ENCODE measurements around the gene ERC2. TPM values are rescaled to one million over a fixed set of nuclear protein-coding genes. Genes with fewer than 3 reads are reported as not detected.

Gene ERC2
- total RNA-seq, 1 donor from 2014 or later: 48.3 TPM

DNA sequence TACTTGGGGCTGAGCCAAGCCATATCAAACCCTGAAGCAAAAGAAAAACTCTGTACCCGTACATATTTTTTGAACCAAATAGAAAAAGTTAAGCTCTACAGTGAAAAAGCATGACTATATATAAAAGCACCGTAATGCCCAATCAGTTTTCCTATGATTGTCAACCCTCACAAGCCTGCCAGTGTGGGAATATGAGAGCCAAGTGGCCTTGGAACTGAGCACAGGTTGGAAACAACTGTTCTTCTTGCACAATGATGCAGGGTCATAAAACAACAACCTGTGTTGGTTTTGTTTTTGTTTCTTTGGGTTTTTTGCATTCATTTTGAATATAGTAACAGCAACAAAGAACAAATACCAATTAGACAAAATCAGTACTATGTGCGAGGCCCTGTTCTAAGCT lies 3.5 kb upstream of the ERC2 start:
- Mint-ChIP-seq H3K9me3 (ENCODE audit: unreplicated experiment) (peaks cover 3% of the 10 kb centered on the region), H3K4me3 (ENCODE audit: unreplicated experiment) (no peak overlapping the region), H3K27me3 (ENCODE audit: unreplicated experiment) (peaks cover 4% of the 10 kb centered on the region), H3K4me1 (ENCODE audit: low read depth, unreplicated experiment) (no peaks in the 10 kb centered on the region), H3K36me3 (ENCODE audit: unreplicated experiment) (no peaks in the 10 kb centered on the region), H3K27ac (ENCODE audit: unreplicated experiment) (no peak overlapping the region)
- TF ChIP-seq, protein P1, sequence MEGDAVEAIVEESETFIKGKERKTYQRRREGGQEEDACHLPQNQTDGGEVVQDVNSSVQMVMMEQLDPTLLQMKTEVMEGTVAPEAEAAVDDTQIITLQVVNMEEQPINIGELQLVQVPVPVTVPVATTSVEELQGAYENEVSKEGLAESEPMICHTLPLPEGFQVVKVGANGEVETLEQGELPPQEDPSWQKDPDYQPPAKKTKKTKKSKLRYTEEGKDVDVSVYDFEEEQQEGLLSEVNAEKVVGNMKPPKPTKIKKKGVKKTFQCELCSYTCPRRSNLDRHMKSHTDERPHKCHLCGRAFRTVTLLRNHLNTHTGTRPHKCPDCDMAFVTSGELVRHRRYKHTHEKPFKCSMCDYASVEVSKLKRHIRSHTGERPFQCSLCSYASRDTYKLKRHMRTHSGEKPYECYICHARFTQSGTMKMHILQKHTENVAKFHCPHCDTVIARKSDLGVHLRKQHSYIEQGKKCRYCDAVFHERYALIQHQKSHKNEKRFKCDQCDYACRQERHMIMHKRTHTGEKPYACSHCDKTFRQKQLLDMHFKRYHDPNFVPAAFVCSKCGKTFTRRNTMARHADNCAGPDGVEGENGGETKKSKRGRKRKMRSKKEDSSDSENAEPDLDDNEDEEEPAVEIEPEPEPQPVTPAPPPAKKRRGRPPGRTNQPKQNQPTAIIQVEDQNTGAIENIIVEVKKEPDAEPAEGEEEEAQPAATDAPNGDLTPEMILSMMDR (IDR thresholded peaks at IDR 0.05; ENCODE audit: partially characterized antibody, unreplicated experiment): no peak
- DNase-seq: no peak

DNA sequence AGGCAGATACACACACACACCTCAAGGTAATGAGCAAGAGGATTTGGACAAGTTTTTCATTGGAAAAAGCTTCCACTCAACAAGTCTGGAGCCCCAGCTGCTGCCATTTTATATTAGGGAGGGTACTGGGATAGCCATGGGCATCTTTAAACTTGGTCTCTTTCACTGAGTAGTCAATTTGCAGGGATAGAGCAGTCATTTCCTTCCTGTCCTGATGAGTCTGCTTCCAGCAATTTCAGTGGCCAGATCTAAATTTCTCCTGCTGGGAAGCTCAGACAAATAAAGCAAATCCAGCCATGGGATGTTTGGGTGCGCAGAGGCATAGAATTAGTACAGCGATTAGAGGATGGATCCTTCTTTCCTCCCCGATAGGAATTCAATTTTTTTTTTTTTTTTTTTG lies 874 bp upstream of the ERC2 start:
- peaks cover 4% of the 10 kb centered on the region for H3K27me3 Mint-ChIP-seq (ENCODE audit: unreplicated experiment)
- peak overlapping the region; percentile 11 for H3K4me3 Mint-ChIP-seq (ENCODE audit: unreplicated experiment)
- DNase-seq: no peak
- H3K4me1 Mint-ChIP-seq (ENCODE audit: low read depth, unreplicated experiment): peaks cover 3% of the 10 kb centered on the region
- TF ChIP-seq, protein P1 (IDR thresholded peaks at IDR 0.05; ENCODE audit: partially characterized antibody, unreplicated experiment): no peak
- peaks cover 3% of the 10 kb centered on the region for H3K9me3 Mint-ChIP-seq (ENCODE audit: unreplicated experiment)
- H3K36me3 Mint-ChIP-seq (ENCODE audit: unreplicated experiment): no peaks in the 10 kb centered on the region
- no peak overlapping the region for H3K27ac Mint-ChIP-seq (ENCODE audit: unreplicated experiment)

DNA sequence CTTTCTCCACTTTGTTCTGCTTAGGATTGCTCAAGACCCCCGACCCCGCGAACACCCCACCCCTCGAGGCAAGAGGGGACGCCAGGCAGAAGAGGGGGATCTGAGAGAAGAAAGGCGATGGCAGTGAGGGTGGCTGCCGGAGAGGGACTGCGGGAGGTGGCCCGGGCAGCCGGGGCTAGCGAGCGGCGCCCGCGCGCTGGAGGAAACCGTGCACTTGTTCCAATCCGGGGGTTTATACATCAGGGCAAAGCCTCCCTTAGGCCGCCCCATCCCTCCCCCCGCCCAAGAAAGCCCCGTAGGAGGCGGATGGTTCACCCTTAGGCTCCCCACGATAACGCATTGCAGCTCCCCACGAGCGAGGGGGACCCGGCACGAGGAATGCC lies 475 bp downstream of the ERC2 start:
- H3K27ac Mint-ChIP-seq (ENCODE audit: unreplicated experiment): no peak overlapping the region
- no peaks in the 10 kb centered on the region for H3K36me3 Mint-ChIP-seq (ENCODE audit: unreplicated experiment)
- peaks cover 3% of the 10 kb centered on the region for H3K4me1 Mint-ChIP-seq (ENCODE audit: low read depth, unreplicated experiment)
- TF ChIP-seq, protein P1 (IDR thresholded peaks at IDR 0.05; ENCODE audit: partially characterized antibody, unreplicated experiment): no peak
- peak overlapping the region; percentile 99 for H3K4me3 Mint-ChIP-seq (ENCODE audit: unreplicated experiment)
- peak; percentile 58 for DNase-seq
- peaks cover 4% of the 10 kb centered on the region for H3K27me3 Mint-ChIP-seq (ENCODE audit: unreplicated experiment)
- peaks cover 3% of the 10 kb centered on the region for H3K9me3 Mint-ChIP-seq (ENCODE audit: unreplicated experiment)

DNA sequence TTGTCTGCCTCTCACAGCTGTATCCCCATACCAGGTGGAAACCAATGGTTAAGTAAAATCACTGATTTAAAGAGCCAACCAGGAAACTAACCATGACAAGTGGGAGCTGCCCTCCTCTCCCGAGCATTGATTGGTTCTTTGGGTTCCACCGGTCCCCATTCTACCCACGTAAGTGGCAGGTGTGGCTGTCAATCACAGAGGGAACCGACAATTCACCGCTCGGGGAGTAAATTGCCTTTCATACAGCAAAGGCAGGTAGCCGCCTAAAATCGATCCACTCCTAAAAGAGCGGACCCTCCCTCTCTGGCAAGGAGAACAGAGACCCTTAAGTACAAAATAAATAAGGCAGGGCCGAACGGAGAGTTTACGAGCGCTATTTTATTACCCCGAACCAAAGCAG lies 1.2 kb downstream of the ERC2 start:
- peak; percentile 80 for DNase-seq
- TF ChIP-seq, protein P1 (IDR thresholded peaks at IDR 0.05; ENCODE audit: partially characterized antibody, unreplicated experiment): no peak
- Mint-ChIP-seq H3K27me3 (ENCODE audit: unreplicated experiment) (peaks cover 4% of the 10 kb centered on the region), H3K4me3 (ENCODE audit: unreplicated experiment) (peak overlapping the region; percentile 99), H3K36me3 (ENCODE audit: unreplicated experiment) (no peaks in the 10 kb centered on the region), H3K27ac (ENCODE audit: unreplicated experiment) (peak overlapping the region; percentile 76), H3K9me3 (ENCODE audit: unreplicated experiment) (peaks cover 3% of the 10 kb centered on the region), H3K4me1 (ENCODE audit: low read depth, unreplicated experiment) (peaks cover 3% of the 10 kb centered on the region)

DNA sequence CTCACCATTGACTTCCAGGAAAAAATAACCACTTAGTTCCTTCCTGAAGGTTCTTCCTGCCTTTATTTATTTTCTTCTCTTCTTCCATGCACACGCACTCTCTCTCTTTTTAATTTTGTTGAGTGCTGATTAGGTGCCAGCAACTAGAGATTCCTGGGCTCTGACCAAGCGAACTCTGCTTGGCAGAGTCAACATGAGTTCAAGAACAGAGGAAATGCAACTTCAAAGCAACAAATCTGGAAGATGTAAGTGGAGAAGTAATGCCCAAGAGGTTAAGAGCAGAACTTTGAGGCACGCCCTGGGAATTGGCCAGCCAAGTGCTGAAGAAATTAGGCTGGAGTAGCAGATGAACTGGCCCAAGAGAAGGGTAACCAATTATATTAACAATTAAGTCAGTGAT lies 8.5 kb downstream of the ERC2 start:
- TF ChIP-seq, protein P1 (IDR thresholded peaks at IDR 0.05; ENCODE audit: partially characterized antibody, unreplicated experiment): no peak
- Mint-ChIP-seq H3K9me3 (ENCODE audit: unreplicated experiment) (no peaks in the 10 kb centered on the region), H3K4me3 (ENCODE audit: unreplicated experiment) (no peak overlapping the region), H3K36me3 (ENCODE audit: unreplicated experiment) (no peaks in the 10 kb centered on the region), H3K27me3 (ENCODE audit: unreplicated experiment) (no peaks in the 10 kb centered on the region), H3K27ac (ENCODE audit: unreplicated experiment) (no peak overlapping the region), H3K4me1 (ENCODE audit: low read depth, unreplicated experiment) (no peaks in the 10 kb centered on the region)
- DNase-seq: no peak
